NCI-H2227 (cell line): ENCODE data around the gene SLC17A5.
"Not testable (repeated sequence)": the region's sequence is repeated elsewhere in the genome, so short reads cannot be mapped to it uniquely, and the experiment has no call there.

Source experiments
- DNase-seq: peaks from one replicate; lab custom pipeline; 2025; ENCODE audit not compliant: unreplicated experiment; lab: John Stamatoyannopoulos, UW

The SLC17A5 gene, protein sequence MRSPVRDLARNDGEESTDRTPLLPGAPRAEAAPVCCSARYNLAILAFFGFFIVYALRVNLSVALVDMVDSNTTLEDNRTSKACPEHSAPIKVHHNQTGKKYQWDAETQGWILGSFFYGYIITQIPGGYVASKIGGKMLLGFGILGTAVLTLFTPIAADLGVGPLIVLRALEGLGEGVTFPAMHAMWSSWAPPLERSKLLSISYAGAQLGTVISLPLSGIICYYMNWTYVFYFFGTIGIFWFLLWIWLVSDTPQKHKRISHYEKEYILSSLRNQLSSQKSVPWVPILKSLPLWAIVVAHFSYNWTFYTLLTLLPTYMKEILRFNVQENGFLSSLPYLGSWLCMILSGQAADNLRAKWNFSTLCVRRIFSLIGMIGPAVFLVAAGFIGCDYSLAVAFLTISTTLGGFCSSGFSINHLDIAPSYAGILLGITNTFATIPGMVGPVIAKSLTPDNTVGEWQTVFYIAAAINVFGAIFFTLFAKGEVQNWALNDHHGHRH

GRCh38 chr6:73653571-73654424 is at the start of gene SLC17A5:
TSS of gene SLC17A5 (minus strand) at chr6:73653992. CDS start at chr6:73653886, 106 bp downstream.
- DNase-seq = peak; percentile 93

- no peak for DNase-seq
Observed at GRCh38 chr6:73703466-73703865, 49.7 kb upstream of the SLC17A5 start.

DNA sequence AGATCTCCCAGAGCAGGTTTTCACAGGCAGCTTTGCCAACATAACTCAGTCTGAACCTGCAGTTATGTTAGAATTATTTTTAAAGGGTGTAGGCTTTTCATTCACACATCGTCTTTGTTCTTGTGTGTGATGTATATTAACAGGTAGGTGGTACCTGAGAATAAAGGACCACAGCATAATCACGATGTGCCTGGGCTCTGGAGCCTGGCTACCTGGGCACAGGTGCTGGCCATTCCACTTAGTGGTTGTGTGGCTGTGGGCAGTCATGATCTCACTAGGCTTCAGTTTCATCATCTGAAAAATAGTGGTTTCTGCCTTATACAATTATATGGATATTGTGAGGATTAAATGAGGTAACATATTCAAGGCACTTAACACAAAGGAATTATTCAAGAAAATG is 48.7 kb upstream of the SLC17A5 start:
- no peak for DNase-seq

GRCh38 chr6:73699676-73700459 is 46.1 kb upstream of the SLC17A5 start:
- DNase-seq = no peak

DNA sequence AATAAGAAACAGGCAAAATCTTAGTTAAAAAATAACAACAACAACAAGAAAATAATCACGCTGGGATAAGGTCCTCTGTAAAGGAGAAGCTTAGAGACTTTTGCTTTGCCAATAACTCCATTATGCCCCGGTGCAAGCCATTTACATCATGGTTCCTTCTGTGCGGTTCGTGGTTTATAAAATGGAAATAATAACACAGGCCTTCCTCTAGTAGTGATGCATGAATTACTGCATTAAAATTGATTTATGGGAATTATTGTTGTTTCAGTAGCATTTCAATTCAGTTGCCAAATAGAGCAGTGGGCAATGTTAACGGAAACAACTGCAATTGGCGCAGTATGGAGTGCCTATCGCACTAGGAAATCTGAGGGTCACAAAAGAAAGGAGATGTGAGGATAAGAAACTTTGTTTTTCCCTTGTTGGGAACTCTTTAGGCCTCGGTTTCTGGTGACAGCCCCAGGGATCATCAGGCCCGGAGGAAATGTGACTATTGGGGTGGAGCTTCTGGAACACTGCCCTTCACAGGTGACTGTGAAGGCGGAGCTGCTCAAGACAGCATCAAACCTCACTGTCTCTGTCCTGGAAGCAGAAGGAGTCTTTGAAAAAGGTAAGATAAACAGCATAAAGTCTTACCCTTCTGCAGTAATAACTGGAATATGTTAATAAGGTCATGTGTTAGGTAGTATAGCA is 43.3 kb upstream of the SLC17A5 start:
- no peak for DNase-seq

GRCh38 chr6:73695619-73696421 is 42.0 kb upstream of the SLC17A5 start, which contains the start of gene CD109:
TSS of gene CD109 (plus strand) at chr6:73696203. CDS start at chr6:73696216, 13 bp downstream.
- peak; percentile 32 for DNase-seq

DNA sequence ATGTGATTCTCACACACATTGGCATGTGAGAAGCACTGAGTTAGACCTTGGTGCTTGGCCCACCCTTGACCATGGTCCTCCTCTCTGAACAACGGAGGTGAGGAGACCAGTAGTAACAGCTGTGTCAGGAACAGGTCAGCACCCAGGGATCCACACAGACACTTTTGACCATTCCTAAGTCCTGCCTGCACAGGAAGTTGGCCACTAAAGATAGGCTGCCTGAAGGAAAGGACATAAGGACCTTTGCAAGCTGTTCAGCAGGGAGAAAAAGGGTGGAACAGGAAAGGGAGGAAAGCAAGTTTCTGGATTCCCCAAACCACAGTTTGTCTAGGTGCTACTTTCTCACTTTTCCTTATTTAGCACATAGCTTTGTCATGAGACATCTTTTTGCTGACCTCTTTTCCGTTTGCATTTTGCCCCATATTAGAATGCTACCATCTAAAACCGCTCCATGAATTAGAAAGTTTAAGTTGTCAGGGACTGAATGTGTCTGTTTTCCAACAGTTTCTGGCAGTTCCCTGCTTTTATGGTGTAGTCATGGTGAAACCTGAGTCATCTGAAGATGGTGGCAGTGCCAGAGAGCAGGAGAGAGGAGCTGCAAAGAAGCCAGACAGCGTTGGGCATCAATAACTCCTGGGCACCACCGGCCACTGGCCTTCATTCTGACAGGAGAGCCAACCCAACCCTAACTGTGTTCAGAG is 41.1 kb upstream of the SLC17A5 start:
- no peak for DNase-seq

GRCh38 chr6:73691512-73691911 is 37.7 kb upstream of the SLC17A5 start:
- DNase-seq = no peak

GRCh38 chr6:73690056-73690455 is 36.3 kb upstream of the SLC17A5 start:
- DNase-seq = no peak

DNA sequence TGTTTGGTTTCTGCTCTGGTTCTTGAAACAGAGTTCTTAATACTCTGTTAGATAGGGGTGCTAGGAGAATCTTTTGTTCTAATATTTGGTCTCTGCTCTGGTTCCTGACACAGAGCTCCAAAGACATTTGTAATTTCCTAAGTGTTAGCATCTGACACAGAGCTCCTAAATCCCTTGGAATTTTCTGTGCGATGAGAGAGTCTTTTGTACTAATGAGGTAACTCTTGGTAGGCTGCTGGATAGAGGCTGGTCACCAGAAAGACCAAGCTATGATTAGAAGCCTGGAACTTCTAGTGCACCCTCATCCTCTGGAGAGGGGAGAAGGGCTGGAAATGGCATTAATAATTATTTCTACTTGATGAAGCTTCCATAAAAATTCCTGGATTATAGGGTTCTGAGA is 34.6 kb upstream of the SLC17A5 start:
- DNase-seq = no peak

DNA sequence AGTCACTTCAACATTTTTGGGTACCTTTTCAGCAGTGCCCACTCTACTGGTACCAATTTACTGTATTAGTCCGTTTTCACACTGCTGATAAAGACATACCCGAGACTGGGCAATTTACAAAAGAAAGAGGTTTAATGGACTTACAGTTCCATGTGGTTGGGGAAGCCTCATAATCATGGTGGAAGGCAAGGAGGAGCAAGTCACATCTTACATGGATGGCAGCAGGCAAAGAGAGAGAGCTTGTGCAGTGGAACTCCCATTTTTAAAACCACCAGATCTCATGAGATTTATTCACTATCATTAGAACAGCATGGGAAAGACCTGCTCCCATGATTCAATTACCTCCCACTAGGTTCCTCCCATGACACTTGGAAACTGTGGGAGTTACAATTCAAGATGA is 29.8 kb upstream of the SLC17A5 start:
- not testable (repeated sequence) for DNase-seq

GRCh38 chr6:73680289-73680918 is 26.6 kb upstream of the SLC17A5 start:
- DNase-seq = no peak

DNA sequence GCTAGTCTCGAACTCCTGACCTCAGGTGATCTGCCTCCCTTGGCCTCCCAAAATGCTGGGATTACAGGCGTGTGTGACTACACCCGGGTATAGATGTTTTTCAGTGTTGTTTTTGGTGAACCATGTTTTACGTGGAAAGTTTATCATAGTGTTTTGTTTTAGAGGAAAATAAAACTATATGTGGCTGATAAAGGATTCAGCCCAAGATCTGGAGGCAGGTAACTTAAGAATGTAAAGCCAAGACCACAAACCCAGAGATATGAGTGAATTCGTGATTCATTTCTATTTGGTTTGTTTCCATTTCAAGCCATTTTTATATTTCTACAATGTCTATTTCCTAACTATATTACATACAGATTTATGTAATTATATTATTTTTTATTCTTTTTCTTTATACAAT is 26.1 kb upstream of the SLC17A5 start:
- not testable (repeated sequence) for DNase-seq

DNA sequence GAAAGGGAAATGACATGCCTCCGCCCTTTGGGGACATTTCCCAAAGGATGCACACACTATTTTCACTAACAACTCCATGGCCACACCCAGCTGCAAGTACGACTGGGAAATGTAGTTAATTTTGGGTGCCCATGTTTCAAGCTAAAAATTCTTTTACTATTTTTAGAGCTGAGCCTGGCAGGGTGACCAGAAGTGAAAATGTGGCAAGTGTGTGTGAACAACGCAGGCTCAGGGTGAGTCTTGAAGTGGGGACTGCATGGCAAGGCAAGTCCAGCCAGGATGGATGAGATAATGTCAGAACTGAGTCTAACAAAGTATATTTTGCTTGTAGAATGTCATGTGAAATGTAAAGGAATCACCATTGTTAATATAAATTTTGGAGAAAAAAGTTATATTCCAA is 25.2 kb upstream of the SLC17A5 start:
- DNase-seq = no peak

DNA sequence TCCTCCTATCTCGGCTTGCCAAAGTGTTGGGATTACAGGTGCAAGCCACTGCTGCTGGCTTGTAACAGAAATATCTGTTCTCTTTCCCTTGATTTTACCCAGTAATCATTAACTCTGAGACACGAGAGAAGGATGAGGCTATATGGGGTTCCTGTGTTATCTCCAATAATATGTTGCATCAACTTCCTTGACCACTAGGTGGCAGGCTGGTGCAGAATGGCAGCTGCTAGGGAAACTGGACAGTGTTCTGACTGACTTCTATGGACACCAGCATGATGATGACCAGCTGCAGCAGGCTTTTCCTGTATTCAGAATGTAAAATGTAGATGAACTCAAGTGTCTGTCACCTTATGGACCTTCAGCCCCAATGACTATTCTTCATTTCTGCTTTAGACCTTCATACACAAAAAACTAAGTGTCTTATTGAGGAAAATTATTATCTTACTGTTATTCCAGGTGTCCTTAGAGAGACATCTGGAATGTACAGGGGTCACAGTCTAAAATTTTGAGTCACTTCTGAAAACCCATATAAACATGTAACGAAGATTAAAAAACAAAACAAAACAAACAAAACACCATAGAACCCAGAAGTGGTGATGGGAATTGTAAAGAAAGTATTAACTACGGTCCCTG is 21.8 kb upstream of the SLC17A5 start:
- peak; percentile 74 for DNase-seq

DNA sequence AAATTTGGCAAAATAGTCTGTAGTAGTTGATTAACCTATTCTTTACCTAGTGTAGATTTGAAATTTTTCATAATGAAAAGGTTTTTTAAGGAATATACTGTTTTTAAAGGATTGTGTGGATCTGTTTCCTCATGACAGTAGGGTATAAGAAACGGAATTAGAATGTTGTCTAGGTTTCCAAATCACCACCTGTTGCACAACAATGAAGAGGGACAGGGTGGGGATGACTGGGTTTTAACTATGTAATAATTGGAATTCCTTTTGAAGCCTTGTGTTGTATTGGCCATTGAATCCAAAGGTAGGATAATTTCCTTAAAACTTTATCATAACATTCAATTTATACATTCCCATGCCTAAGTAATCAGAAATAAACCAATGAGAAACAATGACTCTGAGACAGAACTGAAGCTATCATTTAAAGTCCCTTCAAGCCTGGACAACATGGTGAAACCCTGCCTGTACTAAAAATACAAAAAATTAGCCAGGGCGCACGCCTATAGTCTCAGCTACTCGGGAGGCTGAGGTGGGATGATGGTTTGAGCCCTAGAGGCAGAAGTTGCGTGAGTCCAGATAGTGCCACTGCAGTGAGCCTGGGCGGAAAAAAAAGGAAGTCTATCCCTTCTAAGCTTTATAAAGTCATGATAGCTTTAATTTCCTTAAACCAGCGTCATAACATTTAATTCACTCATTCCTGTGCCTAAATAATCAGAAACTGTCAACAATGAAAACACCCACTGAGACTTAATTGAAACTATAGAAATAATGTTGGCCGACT is 18.3 kb upstream of the SLC17A5 start:
- DNase-seq = no peak

DNA sequence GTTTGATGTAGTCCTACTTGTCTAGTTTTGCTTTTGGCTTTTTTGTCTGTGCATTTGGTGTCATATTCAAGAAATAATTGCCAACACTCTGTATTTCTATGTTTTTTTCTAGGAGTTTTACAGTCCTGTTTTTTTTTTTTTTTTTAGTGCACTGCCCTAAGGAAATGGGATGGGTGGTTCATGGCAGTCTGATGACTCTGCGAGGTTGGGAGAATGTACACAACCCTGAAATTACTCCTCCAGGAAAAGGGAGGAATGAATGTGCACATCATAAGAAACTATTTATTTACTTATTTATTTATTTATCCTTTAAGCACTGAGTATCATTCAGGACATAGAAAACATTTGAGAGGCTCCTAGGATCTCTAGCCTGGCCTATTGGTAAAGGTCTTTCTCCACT is 15.2 kb upstream of the SLC17A5 start:
- no peak for DNase-seq
